HG02763 (cell line): ENCODE measurements around the gene CDYL2.
"Not testable (repeated sequence)": the region's sequence is repeated elsewhere in the genome, so short reads cannot be mapped to it uniquely, and the experiment has no call there.

Experiments
- ATAC-seq: cut with Tn5 transposase; IDR thresholded peaks from one replicate; pipeline ENCODE4 v1.9.1; 2021; ENCODE audit warnings: mild to moderate bottlenecking, moderate library complexity; ENCODE audit not compliant: unreplicated experiment

The CDYL2 gene

DNA sequence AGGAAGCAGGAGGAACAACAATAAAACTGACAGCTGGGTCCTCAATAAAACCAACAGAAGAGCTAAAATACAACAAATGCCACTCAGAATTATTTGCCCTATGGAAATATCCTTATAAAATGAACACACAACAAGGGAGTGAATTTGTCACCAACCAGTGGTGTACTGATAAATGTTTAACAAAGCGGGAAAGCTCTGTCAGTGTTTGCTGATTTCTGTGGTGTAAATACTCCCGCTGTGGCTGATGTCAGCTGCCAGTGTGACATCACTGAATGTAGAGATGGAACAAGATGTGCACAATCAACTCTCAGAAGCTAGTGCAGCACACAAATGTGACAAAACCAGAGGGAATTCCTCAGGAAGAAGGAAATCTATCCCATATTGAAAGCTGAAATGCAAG is 51.9 kb downstream of the CDYL2 start:
- ATAC-seq = no peak

DNA sequence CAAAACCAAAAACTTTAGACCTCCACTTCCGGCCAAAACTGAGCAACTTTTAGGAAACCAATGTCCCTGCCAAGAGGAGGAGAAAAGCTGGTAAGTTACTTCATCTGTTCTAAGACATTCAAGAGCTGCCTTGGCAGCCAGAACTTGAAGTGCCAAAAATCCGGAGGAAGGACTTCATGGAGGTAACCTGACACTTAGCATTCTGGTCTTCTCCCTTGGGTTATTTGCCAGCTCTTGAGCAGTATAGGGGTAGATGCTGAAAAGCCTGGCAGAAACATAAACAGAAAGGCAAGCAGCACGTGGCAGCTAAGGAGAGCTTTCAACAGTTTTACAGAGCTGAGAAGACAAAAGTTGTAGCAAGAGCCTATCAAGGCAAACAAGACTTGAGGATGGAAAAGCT is 53.2 kb downstream of the CDYL2 start:
- no peak for ATAC-seq

DNA sequence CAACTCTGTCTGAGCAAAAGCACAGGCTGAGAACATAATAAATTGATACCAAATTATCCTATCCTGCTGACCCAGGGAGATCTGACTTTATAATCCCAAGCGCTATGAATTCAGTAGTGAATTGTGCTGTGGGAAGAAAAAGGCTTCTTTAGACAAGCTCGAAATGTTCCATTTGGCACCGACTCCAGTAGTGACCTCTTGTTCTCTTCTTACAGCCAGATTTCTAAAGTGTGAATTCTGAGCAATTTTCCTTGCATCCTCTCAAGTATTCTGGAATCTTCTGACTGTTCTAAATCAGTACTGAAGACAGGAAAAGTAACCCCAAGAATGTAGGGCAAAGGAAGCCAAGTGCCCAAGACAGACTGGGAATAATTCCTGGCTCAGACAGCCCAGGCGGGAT is 58.2 kb downstream of the CDYL2 start:
- ATAC-seq = no peak

DNA sequence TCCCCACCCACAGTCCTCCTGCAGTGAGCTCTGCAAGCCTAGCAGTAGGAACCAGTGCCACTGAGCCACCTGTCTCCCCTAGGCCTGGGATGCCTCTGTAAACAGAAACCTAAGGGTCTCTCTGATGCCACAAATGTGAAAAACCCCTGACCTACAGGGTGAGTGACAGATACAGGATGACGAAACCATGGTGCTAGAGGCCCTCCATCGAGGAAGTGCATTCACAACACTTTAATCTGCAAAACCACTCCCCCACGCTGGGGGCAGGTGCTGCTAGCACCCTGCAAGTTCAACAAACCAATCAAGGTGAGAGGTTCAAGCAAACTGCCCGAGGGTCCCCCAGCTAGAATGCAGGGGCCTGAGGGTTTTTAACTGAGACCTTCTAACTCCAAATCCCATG is 59.5 kb downstream of the CDYL2 start:
- no peak for ATAC-seq

DNA sequence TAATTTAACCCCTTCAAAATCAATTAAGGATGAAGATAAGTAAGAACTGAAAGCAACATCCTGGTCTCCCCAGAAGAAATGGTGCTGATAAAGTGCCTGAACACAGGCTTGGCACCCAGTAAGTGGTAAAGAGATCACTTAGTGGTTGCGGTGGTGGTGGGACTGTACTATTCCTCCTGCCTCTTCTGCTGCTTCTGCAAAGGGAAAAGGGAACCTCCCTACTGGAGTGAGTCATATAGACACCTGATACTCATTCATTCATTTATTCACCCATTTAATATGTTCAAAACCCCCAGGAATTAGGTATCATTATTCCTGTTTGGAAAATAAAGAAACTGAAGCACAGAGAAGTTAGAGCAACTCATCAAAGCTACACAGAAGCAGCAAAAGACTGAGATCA is 60.6 kb downstream of the CDYL2 start:
- no peak for ATAC-seq

DNA sequence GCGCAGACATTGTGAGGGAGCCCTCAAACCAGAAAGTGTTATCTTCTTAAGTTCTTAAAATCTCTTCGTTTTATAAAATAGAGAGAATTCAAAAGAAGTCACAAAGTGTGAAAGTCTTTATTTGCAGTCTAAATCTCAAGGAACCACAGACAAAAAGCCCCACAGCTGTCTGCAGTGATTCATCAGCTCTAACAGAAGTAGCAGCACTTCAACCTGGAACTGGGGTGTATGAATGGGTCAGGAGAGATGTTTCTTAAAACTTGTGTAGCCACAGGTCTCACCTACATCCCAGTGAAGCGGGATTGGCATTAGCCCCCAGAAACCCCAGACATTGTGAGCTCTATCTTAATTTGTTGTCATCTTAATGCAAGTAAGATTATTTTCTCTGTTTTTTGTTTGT is 61.1 kb downstream of the CDYL2 start:
- no peak for ATAC-seq

DNA sequence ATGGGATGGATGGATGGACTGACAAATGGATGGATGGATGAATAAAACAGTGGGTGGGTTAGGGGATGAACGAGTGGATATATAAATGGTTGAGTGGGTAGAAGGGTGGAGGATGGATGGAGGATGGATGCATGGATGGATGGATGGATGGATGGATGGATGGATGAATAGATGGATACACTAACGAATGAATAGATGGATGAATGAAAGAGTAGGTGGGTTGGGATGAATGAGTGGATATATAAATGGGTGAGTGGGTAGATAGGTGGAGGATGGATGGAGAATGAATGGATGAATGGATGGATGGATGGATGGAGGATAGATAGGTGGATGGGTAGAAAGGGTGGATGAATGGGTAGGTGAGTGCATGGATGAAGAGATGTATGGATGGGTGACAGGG is 62.1 kb downstream of the CDYL2 start:
- ATAC-seq = no peak

DNA sequence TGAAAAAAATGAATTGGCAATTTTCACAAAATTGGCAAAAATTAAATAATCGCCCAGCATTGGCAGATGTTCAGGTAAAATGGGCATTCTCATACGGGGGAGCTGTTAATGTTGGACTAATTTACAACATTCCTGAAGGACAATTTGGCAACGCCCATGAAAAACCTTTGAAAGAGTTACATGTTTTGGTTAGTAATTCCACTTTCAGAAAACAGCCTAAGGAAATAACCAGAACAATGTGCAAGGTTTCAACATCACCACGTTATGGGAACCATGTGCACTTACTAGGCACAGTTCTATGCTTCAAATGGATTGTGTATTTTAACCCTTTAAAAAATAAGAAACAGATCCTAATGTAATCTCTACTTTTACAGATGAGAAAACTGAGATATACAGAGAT is 62.7 kb downstream of the CDYL2 start:
- no peak for ATAC-seq

DNA sequence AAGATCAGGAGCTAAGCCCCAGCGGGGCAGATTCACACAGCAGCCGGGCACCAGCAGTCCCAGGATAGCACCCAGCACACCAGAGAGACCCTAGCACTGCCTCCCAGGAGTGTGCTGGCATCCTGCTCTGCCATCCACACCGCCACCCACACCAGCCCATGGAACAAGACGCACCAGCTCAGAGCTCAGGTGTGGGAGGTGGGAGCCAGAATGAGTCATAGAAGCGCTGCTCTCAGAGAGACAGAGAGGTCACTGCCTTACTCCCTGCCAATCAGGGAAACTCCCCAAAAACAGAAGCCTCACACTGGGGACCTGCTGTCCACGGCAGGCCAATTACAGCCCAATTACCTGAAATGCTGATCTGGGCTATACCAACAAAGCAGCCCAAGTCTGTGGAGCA is 64.9 kb downstream of the CDYL2 start:
- ATAC-seq = no peak

DNA sequence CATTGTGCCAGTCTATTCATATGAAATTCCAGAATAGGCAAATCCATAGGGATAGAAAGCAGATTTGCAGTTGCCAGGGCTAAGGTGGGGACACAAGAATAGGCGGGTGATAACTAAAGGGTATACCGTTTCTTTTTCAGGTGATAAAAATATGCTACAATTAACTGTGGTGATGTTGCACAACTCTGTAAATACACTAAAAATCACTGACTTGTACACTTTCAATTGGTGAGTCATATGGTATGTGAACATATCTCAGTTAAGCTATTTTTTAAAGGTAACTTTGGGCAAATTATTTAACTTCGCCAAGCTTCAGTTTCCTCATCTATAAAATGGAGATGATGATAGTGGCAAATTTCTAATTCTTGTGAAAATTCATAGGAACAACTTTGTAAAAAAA is 65.9 kb downstream of the CDYL2 start:
- no peak for ATAC-seq

DNA sequence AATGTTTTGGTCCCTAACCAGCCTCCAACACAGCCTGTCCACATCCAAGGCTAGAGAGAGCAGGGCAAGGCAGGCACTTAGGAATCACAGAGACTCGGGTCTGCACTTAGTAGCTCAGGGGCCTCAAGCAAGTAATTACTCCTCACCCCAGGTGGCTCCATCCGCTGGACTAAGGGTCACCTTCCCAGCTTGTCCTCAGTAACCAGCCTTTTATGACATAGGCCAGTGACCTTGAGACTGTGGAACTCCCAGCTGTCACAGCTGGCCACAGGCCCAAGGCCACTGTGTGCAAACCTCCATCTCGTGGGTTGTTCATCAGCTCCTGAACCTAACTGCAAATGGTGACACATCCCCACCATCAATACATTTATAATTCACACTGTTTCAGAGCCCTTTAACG is 68.6 kb downstream of the CDYL2 start:
- ATAC-seq = no peak

DNA sequence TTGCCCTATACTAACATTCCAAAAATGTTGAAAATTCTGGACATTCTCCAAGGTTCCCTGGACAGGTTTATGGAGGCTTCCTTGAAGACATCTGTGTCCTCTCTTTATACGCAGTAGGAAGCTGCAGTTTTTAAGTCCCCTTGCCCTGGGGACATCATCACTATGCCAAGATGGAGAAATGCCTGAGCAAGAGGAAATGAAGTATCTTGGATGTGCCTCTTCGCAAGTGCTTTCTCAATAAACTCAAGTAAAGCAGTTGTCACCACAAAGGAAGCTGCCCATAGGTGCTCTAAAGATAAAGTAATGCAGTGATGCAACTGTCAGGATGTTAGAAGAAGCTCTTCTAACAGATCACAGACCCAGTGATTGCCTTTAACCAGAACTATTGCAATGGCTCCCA is 71.0 kb downstream of the CDYL2 start:
- ATAC-seq = no peak

DNA sequence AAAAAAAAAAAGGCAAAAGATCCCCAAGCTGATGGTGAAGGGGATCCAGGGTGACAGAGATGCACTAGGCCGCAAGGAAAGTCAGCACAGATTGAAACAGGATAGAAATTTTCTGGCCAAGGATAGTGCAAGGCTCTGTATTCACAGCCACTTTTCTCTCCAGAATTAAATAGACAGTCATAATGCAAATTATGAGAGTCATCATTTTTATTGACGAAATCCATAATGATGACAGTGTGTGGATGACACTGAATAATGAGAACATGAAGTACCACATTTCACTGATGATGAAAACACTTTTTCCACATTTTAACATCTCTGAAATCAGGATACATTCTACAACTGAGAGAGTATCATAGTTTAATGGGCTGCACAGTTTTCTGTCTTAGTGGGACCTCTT is 72.5 kb downstream of the CDYL2 start:
- ATAC-seq = no peak

DNA sequence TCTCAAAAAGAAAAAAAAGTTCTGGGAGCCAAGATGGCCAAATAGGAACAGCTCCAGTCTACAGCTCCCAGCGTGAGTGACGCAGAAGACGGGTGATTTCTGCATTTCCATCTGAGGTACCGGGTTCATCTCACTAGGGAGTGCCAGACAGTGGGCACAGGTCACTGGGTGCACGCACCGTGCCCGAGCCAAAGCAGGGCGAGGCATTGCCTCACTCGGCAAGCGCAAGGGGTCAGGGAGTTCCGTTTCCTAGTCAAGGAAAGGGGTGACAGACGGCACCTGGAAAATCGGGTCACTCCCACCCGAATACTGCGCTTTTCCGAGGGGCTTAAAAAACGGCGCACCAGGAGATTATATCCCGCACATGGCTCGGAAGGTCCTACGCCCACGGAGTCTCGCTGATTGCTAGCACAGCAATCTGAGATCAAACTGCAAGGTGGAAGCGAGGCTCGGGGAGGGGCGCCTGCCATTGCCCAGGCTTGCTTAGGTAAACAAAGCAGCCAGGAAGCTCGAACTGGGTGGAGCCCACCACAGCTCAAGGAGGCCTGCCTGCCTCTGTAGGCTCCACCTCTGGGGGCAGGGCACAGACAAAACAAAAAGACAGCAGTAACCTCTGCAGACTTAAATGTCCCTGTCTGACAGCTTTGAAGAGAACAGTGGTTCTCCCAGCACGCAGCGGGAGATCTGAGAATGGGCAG is 77.2 kb downstream of the CDYL2 start:
- not testable (repeated sequence) for ATAC-seq

DNA sequence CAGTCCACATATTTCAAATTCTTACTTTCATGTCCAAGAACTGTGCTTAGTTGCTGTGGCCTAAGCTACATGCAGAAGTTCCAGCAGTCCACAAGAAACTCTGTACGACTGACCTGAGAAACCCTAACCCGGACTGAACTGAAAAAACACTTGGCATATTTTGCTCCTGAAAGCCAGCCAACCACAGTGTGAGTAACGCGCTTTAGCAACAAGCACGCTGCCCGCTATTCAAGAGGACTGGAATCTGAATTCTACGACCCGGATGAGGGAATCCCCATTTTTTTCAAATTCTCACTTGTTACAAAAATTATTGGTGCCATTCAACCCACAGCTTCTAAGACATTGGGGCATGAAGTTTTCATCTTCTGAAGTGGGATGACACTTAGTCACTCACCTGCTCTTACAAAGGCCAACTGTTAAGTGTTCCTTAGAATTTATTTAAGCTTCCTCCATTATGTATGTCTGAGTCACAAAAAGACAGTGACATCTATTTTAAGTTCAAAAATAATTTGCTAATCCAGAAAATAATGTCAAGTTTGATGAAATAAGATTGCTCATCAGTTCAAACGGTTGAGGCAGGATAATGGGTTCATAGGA is 78.7 kb downstream of the CDYL2 start:
- ATAC-seq = no peak

DNA sequence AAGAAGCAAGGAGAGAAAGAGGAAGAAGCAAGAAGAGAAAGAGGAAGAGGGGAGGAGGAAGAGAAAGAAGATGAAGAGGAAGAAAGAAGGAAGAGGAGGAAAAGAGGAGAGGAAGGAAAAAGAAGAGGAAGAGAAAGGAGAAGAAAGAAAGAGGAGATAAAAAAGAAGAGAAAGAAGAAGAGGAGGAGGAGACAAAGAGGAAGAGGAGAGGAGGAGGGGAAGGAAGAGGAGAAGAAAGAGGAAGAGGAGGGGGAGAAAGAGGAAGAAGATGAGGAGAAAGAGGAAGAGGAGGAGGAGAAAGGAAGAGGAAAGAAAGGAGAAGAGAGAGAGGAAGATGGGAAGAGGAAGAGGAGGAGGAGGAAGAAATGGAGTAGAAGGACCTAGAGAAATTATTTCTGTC is 80.4 kb downstream of the CDYL2 start:
- no peak for ATAC-seq

DNA sequence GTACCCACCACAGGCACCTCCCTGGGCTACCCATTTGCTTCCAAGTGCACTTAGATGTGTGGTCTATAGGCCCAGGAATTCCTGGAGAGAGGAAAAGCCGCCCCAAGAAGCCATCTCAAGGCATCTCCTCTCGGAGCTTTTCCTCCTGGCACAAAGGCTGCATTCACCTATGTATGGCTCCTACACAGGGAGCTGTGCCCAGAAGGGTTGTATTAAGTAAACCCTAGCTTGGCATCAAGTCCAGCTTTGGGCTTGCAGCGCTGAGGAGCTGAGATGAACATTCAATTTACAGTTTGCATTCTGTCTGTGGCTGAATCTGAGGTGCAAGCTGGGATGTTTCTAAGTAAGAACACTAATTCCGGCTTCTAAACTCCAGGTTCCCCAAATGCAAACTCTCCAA is 81.3 kb downstream of the CDYL2 start:
- ATAC-seq = no peak

DNA sequence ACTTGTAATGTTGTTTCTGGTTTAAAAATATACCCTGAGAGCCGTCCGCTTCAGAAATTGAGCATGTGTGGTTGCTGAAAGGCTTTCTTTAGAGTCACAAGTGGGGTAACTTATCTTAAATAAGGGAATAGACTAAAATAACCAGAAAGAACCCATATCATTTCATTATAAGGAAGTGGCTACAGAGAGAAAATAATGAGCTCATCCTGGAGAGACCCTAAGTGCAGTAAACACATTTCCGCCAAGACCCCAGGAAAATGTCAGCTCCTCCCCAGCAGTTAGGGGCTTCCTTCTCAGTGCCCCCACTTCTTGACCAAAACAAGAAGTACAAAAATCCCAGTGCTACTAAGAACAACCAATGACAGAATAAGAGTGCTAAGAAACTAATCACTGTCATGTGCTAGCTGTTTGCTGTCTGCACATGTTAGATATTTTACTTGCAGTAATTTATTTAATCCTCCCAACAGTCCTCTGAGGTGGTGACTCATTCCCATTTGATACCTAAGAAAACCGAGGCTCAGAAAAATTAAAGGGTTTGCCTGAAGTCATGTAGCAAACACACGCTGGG is 83.5 kb downstream of the CDYL2 start:
- no peak for ATAC-seq

DNA sequence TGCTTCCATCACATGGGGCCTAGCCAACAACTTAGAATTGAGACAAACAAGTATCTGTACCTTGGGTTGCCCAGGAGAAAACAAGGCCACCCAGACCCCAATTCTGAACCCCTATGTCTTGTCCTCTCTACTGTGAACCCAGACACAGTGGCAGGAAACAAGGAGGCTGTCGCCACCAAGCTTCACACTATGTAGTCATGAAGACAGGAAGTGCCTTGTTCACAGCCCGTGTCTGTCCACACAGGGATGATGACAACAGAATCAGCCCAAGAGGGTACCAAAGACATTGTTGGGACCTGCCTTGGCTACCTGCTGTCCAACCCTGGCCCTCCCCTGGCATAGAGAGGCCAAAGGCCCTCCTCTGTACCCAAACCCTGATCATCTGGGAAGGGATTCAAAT is 84.8 kb downstream of the CDYL2 start:
- no peak for ATAC-seq

DNA sequence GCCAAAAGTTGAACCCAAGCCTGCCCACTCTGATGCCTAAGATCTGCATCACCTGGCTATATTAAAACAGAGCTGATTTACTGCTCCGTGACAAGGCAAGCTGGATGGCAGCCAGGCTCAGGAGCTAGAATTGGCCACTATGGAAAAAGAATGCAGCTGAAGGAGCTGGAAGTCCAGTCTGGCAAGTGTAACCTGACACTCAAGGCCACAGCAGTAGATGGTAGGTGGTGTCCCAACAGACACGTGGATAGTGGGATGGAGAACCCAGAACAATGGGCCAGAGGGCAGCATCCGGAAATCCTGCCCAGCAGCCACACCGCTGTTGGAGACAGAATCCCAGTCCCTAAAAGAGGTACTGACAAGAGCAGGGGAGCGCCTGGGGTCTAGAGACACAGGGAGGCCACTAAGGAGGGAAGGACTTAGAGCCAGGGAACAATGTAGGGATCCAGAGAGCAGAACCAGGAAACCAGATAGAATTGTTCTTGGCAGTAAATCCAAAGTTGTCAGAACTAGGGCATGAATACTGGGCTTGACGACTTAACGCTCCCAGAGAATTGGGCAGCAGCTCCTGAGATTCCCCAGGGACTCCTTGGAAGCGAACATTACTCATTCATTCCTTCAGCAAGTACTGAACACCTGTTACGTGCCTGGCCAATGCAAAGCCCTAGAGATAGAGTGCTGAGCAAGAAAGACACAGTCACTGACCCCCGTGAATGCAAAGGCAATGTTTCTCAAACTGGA is 85.7 kb downstream of the CDYL2 start:
- no peak for ATAC-seq

DNA sequence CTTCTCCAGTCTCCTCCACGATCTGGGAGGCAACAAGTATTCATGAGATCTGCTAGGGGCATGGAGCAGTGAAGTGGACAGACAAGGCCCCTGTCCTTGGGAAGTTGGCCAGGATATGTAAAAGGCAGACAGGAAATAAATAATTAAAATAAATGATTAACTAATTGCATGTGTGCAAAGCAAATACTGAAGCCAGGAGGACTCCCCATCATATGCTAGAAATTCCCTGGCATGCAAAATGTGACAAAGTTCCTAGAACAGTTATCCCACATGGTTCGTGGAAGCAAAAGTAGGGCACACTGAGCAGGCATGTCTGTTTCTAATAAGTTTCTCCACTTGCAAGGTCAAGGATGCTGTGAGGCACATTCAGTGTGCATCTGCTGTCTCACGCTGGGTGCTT is 86.8 kb downstream of the CDYL2 start:
- no peak for ATAC-seq

DNA sequence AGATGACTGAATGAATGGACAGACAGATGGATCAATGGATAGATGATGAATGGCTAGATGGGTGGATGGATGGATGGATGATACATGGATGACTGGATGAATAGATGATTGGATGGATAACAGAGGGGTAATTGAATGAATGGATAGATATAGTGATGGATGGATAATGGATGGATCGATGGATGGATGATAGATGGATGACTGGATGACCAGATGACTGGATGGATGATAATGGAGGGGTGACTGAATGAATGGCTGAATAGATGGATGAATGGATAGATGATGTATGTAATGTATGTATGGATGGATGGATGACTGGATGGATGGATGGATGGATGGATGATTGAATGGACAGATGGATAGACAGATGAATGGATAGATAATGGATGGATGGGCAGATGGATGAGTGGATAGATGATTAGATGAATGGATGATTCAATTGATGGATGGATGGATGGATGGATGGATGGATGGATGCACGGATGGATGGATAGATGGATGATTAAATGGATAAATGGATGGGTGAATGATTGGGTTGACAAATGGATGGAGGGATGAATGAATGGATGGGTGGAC is 87.7 kb downstream of the CDYL2 start:
- no peak for ATAC-seq
